Measurements from ENCODE around the gene MAP2K1.
"Not testable (repeated sequence)": the region's sequence is repeated elsewhere in the genome, so short reads cannot be mapped to it uniquely, and the experiment has no call there.

Gene MAP2K1

DNA sequence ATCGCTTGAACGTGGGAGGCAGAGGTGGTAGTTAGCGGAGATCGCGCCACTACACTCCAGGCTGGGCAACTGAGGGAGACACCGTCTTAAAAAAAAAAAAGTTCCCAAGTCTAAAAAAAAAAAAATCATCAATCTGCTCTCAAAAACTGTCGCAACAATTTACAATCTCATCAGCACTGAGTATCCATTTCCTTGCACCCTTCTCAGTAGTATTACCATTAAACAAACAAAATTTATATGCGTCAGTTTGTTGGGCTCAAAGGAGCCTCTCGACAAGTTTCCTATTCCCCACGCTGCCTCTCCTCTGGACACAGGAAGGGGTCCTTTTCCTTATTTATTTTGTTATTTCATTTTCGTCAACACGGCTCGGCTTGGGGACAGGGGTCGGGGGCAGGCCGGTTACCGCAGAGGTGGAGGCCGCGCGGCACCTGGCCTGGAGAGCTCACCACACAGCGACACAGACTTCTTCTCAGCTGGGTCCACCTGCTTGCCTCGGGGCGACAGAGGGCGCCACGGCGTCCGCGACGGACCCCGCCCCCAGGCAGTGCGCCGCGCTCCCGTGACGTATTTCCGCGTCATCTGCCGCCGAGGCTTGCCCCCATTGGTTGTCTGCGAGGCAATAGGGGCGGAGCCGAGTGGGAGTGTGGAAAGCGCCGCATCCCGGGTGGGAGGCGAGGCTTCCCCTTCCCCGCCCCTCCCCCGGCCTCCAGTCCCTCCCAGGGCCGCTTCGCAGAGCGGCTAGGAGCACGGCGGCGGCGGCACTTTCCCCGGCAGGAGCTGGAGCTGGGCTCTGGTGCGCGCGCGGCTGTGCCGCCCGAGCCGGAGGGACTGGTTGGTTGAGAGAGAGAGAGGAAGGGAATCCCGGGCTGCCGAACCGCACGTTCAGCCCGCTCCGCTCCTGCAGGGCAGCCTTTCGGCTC is at the start of gene MAP2K1:
MAP2K1 (plus strand) TSS at position 709 of the 920 bp plus-strand sequence. CDS start 436 bp downstream, outside the sequence.
- DNase-seq (ENCODE audit: extremely low read depth in 1 of 2, low read depth in 1 of 2): peak; percentile 97

DNA sequence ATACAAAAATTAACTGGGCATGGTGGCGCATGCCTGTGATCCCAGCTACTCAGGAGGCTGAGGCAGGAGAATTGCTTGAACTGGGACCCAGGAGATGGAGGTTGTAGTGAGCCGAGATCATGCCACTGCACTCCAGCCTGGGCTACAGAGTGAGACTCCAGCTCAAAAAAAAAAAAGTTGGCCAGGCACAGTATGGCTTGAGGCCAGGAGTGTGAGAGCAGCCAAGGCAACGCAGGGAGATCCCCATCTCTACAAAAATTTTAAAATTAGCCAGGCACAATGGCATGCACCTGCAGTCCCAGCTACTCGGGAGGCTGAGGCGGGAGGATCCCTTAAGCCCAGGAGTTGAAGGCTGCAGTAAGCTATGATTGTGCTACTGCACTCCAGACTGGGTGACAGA is 38.2 kb upstream of the MAP2K1 start:
- DNase-seq (ENCODE audit: extremely low read depth in 1 of 2, low read depth in 1 of 2): not testable (repeated sequence)

DNA sequence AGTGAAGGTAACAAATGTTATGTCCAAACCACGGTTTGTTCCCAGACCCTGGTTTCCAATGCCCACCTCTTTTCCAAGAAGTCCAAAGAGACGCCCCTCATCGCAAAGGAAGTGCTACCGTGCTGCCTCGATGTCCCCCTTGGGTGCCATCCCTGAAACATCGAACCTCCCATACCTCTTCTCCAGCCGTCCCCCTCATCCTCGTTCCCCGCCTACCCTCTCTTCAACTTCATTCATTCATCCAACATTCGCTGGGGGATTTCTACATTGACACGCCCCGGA is 30.7 kb upstream of the MAP2K1 start:
- DNase-seq (ENCODE audit: extremely low read depth in 1 of 2, low read depth in 1 of 2): no peak

DNA sequence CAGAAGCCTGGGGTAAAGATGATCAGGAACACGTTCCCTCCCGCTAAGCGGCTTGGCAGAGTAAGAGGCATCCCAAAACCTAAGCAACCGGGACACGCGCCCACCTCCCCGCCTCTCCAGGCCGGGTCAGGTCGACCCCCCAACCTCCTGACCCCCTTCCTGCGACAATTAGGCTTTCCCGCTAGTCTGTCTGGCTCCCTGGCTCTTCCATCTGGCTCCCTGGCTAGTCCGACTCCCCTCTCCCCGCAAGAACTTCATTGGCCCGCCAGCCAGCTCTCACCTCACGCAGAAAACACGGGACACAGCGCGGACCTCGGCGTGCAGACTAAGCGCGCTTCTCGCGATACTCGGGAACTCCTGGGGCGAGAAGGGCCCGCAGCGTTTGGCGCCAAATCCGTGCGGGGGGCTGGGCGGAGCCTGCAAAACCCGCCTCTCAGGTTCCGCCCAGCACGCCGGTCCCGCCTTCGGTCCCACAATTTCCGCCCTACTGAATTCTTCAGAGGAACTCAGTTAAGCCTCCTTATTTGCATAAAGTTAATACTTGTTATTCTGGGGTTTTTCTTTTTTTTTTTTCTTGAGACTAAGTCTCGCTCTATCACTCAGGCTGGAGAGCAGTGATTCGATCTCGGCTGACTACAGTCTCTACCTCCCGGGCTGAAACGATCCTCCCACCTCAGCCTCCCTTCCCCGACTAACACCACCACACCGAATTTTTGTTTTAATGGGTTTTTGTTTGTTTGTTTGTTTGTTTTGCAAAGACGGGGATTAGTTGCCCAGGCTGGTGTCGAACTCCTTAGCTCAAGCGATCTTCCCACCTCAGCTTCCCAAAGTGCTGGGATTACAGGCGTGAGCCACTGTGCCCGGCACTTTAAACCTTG is 30.1 kb upstream of the MAP2K1 start, which contains the start of gene TIPIN:
TIPIN (minus strand) TSS at position 327 of the 878 bp plus-strand sequence. CDS start 3,738 bp downstream, outside the sequence.
- peak; percentile 96 for DNase-seq (ENCODE audit: extremely low read depth in 1 of 2, low read depth in 1 of 2)

DNA sequence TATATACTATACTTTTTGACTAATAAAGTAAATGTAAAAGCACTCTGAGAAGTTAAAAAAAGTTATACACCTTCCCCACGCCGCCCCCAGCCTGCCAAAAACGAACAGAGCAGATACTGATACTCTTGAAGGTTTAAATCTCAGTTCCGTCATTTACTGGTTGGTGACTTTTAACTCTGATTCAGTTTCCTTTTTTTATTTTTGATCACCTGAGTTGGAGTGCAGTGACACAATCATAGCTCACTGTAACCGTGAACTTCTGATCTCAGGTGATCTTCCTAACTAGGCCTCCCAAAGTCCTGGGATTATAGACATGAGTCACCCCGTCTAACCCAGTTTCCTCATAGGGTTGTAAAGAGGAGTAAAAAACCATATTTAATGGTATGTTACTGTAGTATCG is 27.0 kb upstream of the MAP2K1 start:
- DNase-seq (ENCODE audit: extremely low read depth in 1 of 2, low read depth in 1 of 2): no peak

GRCh38 chr15:66361745-66362460 is 24.8 kb upstream of the MAP2K1 start:
- not testable (repeated sequence) for DNase-seq (ENCODE audit: extremely low read depth in 1 of 2, low read depth in 1 of 2)

- DNase-seq (ENCODE audit: extremely low read depth in 1 of 2, low read depth in 1 of 2): no peak
These were observed 23.9 kb upstream of the MAP2K1 start for GRCh38 chr15:66362776-66363175.

DNA sequence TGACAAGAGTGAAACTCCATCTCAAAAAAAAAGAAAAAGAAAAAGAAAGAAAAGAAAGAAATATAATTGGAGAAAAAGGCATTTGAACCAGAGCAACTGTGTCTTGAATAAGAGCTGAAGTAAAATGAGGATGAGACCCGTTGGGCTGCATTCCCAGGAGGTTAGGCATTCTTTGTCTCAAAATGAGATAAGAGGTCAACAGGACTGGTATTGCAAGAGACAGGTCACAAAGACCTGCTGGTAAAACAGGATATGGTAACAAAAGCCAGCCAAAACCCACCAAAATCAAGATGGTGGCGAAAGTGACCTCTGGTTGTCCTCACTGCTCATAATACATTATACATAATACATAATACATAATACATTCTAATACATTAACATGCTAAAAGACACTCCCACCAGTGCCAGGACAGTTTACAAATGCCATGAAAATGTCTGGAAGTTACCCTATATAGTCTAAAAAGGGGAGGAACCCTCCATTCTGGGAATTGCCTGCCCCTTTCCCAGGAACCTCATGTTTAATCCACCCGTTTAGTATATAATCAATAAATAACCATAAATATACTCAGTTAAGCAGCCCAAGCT is 21.7 kb upstream of the MAP2K1 start:
- DNase-seq (ENCODE audit: extremely low read depth in 1 of 2, low read depth in 1 of 2): no peak

DNA sequence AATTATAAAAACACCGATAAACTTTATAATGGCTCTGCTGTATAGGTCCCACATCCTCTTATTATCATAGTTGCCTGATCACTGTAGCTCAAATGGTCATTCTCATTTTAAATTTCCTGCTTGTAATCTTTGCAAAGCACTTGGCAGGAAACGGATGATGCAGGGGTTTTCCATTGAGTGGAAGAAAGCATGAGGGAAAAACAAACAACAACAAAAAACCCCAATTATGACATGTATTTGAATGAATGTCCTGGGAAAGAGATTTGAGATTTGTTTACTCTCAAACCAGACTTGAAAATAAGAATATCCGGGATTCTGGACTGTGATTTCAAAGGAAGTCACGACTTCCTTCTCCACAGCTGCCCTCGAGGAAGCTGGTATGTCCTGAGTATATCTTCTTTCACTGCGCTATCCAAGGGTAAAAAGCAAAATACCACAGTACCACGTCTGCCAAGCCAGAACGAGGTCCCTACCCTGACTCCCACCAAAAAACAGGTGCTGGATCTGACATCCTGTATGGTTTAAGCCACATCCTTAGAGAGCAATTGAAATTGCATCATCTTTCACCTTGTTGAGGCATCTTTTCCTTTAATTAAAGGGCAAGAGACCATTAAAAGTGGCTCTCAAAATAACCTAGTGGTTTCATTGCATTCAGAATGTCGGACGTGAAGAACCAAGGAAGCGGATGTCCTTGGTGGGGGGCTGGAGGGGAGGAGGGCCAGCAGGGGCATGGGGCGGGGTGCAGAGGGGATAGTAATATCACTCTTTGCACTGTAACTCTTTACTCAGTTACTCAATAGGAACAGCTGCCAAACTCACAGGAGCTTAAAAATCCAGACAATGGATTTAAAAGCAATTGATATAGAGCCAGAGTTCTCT is 16.7 kb upstream of the MAP2K1 start:
- no peak for DNase-seq (ENCODE audit: extremely low read depth in 1 of 2, low read depth in 1 of 2)

DNA sequence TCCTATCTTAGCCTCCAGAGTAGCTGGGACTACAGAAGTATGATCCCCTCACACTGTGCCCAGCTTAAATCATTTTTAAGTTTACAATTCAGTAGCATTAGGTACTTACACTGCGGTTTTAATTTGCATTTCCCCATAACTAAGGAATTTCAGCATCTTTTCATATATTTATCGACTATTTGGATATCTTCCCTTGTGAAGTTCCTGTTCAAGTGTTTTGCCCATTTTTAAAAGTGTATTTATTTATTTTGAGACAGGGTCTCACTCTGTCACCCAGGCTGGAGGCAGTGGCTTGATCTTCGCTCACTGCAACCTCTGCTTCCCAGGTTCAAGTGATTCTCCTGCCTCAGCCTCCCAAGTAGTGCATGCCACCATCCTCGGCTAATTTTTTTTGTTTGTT is 12.5 kb upstream of the MAP2K1 start:
- DNase-seq (ENCODE audit: extremely low read depth in 1 of 2, low read depth in 1 of 2): no peak

DNA sequence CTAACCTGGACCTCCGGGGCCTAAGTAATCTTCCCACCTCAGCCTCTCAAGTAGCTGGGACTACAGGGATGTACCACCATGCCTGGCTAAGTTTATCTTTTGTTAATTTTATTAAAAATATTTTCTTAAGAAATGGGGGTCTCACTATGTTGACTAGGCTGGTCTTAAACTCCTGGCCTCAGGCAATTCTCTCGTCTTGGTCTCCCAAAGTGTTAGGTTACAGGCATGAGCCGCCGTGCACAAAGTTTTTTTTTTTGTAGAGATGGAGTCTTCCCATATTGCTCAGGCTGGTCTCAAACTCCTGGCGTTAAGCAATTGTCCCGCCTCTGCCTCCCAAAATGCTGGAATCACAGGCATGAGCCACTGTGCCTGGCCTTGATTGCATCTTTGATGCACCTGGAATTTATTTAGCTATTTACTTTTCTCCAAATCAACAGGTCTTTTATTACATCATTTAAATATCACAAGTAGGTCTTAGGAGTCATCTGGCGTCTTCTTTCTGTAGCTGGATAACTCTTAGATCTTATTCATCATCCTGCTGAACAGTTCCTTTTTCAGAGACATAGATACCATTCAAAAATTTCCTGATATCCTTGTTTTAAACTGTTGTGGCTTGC is 7.8 kb upstream of the MAP2K1 start:
- DNase-seq (ENCODE audit: extremely low read depth in 1 of 2, low read depth in 1 of 2): no peak

GRCh38 chr15:66381376-66381775 is 5.3 kb upstream of the MAP2K1 start:
- DNase-seq (ENCODE audit: extremely low read depth in 1 of 2, low read depth in 1 of 2): not testable (repeated sequence)

DNA sequence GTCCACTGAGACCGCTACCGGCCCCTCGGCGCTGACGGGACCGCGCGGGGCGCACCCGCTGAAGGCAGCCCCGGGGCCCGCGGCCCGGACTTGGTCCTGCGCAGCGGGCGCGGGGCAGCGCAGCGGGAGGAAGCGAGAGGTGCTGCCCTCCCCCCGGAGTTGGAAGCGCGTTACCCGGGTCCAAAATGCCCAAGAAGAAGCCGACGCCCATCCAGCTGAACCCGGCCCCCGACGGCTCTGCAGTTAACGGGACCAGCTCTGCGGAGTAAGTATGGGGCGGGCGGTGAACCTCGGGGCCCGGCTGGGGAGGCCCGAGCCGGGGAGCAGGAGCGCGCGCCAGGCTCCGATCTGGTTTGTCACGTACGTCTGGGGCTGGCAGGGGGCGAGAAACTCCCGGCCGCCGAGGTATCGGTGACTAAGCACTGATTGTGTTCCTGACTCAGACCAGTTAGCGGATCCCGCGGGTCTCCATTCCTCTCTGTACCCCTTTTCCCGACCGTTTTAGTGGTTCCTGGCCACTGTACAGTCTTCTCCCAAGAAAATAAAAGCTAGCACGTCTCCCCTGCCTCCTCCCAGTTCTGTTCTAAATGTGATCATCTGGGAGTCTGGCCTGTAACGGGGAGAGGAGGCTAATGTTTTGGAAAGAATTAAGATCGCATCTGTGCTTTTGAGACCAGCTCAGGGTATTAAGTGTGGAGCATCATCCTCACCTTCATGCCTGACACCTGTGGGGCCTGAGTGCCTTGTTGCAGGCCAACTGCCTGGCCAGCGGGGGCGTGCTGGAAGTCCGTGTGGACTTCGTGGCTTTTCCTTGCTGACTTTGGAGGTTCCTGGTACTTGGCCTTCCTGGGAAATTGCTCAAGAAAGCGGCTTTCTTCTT is 691 bp downstream of the MAP2K1 start:
- peak; percentile 58 to 79 for DNase-seq (ENCODE audit: extremely low read depth in 1 of 2, low read depth in 1 of 2)

- no peak for DNase-seq (ENCODE audit: extremely low read depth in 1 of 2, low read depth in 1 of 2)
These were observed 1.3 kb downstream of the MAP2K1 start for GRCh38 chr15:66388043-66388363.

- DNase-seq (ENCODE audit: extremely low read depth in 1 of 2, low read depth in 1 of 2): no peak
These were observed 1.9 kb downstream of the MAP2K1 start for GRCh38 chr15:66388576-66388975.

- no peak for DNase-seq (ENCODE audit: extremely low read depth in 1 of 2, low read depth in 1 of 2)
These were observed 2.6 kb downstream of the MAP2K1 start for GRCh38 chr15:66389098-66389858.

GRCh38 chr15:66389859-66390381 is 3.2 kb downstream of the MAP2K1 start:
- DNase-seq (ENCODE audit: extremely low read depth in 1 of 2, low read depth in 1 of 2): no peak
